Neural progenitor cell (in vitro differentiated cells): ENCODE results near the gene MYH15. TPM values are rescaled to one million over a fixed set of nuclear protein-coding genes. Genes with fewer than 3 reads are reported as not detected.

Experiments used
- DNase-seq: peaks from one replicate; pipeline ENCODE4 v3.0.0-alpha.2; 2016; ENCODE audit warnings: low spot score
- H2AFZ ChIP-seq: fragments of 200-600 bp; sonication (generic); replicated peaks from 2 replicates; pipeline ENCODE4 v1.6.1; 2016; ENCODE audit warnings: antibody characterized with exemption
- H3F3A ChIP-seq: fragments of 200-600 bp; sonication (generic); 2 replicates; pipeline ENCODE4 v1.6.1; 2016; ENCODE audit warnings: antibody characterized with exemption, low read depth
- H3K27ac ChIP-seq: fragments of 200-600 bp; sonication (generic); 2 replicates; pipeline ENCODE4 v1.5.1; 2016; ENCODE audit warnings: mild to moderate bottlenecking
- H3K27me3 ChIP-seq: fragments of 200-600 bp; sonication (generic); 2 replicates; pipeline ENCODE4 v1.6.1; 2016; ENCODE audit warnings: mild to moderate bottlenecking, moderate library complexity
- H3K36me3 ChIP-seq: fragments of 200-600 bp; sonication (generic); 2 replicates; pipeline ENCODE4 v1.5.1; 2016
- H3K4me1 ChIP-seq: fragments of 200-600 bp; sonication (generic); 2 replicates; pipeline ENCODE4 v1.6.1; 2016; ENCODE audit warnings: mixed run types
- H3K4me2 ChIP-seq: fragments of 200-600 bp; sonication (generic); 2 replicates; pipeline ENCODE4 v1.6.1; 2016
- H3K4me3 ChIP-seq: fragments of 200-600 bp; sonication (generic); 2 replicates; pipeline ENCODE4 v1.5.1; 2016
- H3K79me2 ChIP-seq: fragments of 200-600 bp; sonication (generic); 2 replicates; pipeline ENCODE4 v1.6.1; 2016; ENCODE audit warnings: low read depth
- H3K9ac ChIP-seq: fragments of 200-600 bp; sonication (generic); 2 replicates; pipeline ENCODE4 v1.6.1; 2016
- H3K9me3 ChIP-seq: fragments of 200-600 bp; sonication (generic); 2 replicates; pipeline ENCODE4 v1.5.1; 2016; ENCODE audit warnings: low read depth
- H4K20me1 ChIP-seq: fragments of 200-600 bp; sonication (generic); 2 replicates; pipeline ENCODE4 v1.6.1; 2016; ENCODE audit warnings: low read depth
- H3K27ac Mint-ChIP-seq: 3 replicates; pipeline ENCODE4 v1.8.0; 2021; ENCODE audit warnings: mixed read lengths
- H3K27me3 Mint-ChIP-seq: 2 replicates; pipeline ENCODE4 v1.8.0; 2022; ENCODE audit warnings: low read depth, mild to moderate bottlenecking, inconsistent platforms, moderate library complexity, mixed read lengths; ENCODE audit not compliant: insufficient read depth
- H3K36me3 Mint-ChIP-seq: 3 replicates; pipeline ENCODE4 v1.8.0; 2021; ENCODE audit warnings: mixed read lengths
- H3K4me1 Mint-ChIP-seq: 3 replicates; pipeline ENCODE4 v1.8.0; 2021; ENCODE audit warnings: mixed read lengths
- H3K4me3 Mint-ChIP-seq: 3 replicates; pipeline ENCODE4 v1.8.0; 2021; ENCODE audit warnings: mild to moderate bottlenecking, moderate library complexity, mixed read lengths
- H3K9me3 Mint-ChIP-seq: 3 replicates; pipeline ENCODE4 v1.8.0; 2020; ENCODE audit warnings: mixed read lengths
- CTCF ChIP-seq: fragments of 200-600 bp; sonication (generic); IDR thresholded peaks from 2 replicates; pipeline ENCODE4 v1.5.1; 2017; ENCODE audit warnings: antibody characterized with exemption, mild to moderate bottlenecking
- EZH2 ChIP-seq: fragments of 200-600 bp; sonication (generic); IDR thresholded peaks from 2 replicates; pipeline ENCODE4 v1.6.1; 2017; ENCODE audit warnings: antibody characterized with exemption, mild to moderate bottlenecking, moderate library complexity
- EZH2phosphoT487 ChIP-seq: fragments of 200-600 bp; sonication (generic); IDR thresholded peaks from 2 replicates; pipeline ENCODE4 v1.6.1; 2017; ENCODE audit warnings: antibody characterized with exemption
- total RNA-seq: library from RNA; depleted of rRNA; stranded (reverse); fragments of >200 nt; gene quantifications from 2 replicates; pipeline ENCODE4 v1.2.3, GENCODE V29; 2015; ENCODE audit warnings: low replicate concordance

Gene MYH15
- total RNA-seq, 1 donor from 2014 or later, result not detected

- TF ChIP-seq CTCF (no peak), EZH2 (no peak), EZH2phosphoT487 (no peak)
- Histone ChIP-seq H3K4me3 (no peak overlapping the region), H2AFZ (no peak overlapping the region), H3K79me2 (no peaks in the 10 kb centered on the region), H3K4me2 (no peak overlapping the region), H3K4me1 (peaks cover 3% of the 10 kb centered on the region), H3K27ac (no peak overlapping the region), H3K9ac (no peak overlapping the region), H4K20me1 (no peaks in the 10 kb centered on the region), H3F3A (no peaks in the 10 kb centered on the region), H3K9me3 (no peaks in the 10 kb centered on the region), H3K27me3 (no peaks in the 10 kb centered on the region), H3K36me3 (peaks cover 34% of the 10 kb centered on the region)
- Mint-ChIP-seq H3K27me3 (no peaks in the 10 kb centered on the region), H3K36me3 (peaks cover 20% of the 10 kb centered on the region), H3K9me3 (no peaks in the 10 kb centered on the region), H3K27ac (no peak overlapping the region), H3K4me3 (no peak overlapping the region), H3K4me1 (no peaks in the 10 kb centered on the region)
- DNase-seq, result no peak
These were observed 43.8 kb upstream of the MYH15 start for GRCh38 chr3:108554229-108554628.

GRCh38 chr3:108552267-108553159 lies 42.1 kb upstream of the MYH15 start:
- no peaks in the 10 kb centered on the region for H3F3A ChIP-seq
- H3K9me3 ChIP-seq, result no peaks in the 10 kb centered on the region
- H2AFZ ChIP-seq, result no peak overlapping the region
- no peak overlapping the region for H3K4me3 Mint-ChIP-seq
- peak; percentile 60 for DNase-seq
- H3K36me3 Mint-ChIP-seq, result peaks cover 12% of the 10 kb centered on the region
- H3K9ac ChIP-seq, result no peak overlapping the region
- TF ChIP-seq EZH2phosphoT487 (no peak), CTCF (peak; percentile 69), EZH2 (no peak)
- no peaks in the 10 kb centered on the region for H3K27me3 Mint-ChIP-seq
- H3K27ac ChIP-seq, result no peak overlapping the region
- no peak overlapping the region for H3K4me2 ChIP-seq
- no peaks in the 10 kb centered on the region for H3K79me2 ChIP-seq
- H3K27ac Mint-ChIP-seq, result no peak overlapping the region
- H3K4me1 ChIP-seq, result peaks cover 3% of the 10 kb centered on the region
- H3K27me3 ChIP-seq, result no peaks in the 10 kb centered on the region
- no peaks in the 10 kb centered on the region for H4K20me1 ChIP-seq
- no peak overlapping the region for H3K4me3 ChIP-seq
- H3K9me3 Mint-ChIP-seq, result no peaks in the 10 kb centered on the region
- peaks cover 28% of the 10 kb centered on the region for H3K36me3 ChIP-seq
- no peaks in the 10 kb centered on the region for H3K4me1 Mint-ChIP-seq

- Histone ChIP-seq H3K27ac (no peak overlapping the region), H3K9ac (no peak overlapping the region), H3F3A (no peaks in the 10 kb centered on the region), H4K20me1 (no peaks in the 10 kb centered on the region), H3K79me2 (no peaks in the 10 kb centered on the region), H2AFZ (no peak overlapping the region), H3K4me2 (no peak overlapping the region), H3K4me1 (no peaks in the 10 kb centered on the region), H3K9me3 (no peaks in the 10 kb centered on the region), H3K27me3 (no peaks in the 10 kb centered on the region), H3K4me3 (no peak overlapping the region), H3K36me3 (peaks cover 14% of the 10 kb centered on the region)
- no peaks in the 10 kb centered on the region for H3K4me1 Mint-ChIP-seq
- H3K36me3 Mint-ChIP-seq, result peaks cover 15% of the 10 kb centered on the region
- no peak overlapping the region for H3K27ac Mint-ChIP-seq
- TF ChIP-seq EZH2phosphoT487 (no peak), CTCF (no peak), EZH2 (no peak)
- DNase-seq, result no peak
- no peak overlapping the region for H3K4me3 Mint-ChIP-seq
- no peaks in the 10 kb centered on the region for H3K27me3 Mint-ChIP-seq
- no peaks in the 10 kb centered on the region for H3K9me3 Mint-ChIP-seq
These were observed 38.5 kb upstream of the MYH15 start for GRCh38 chr3:108548886-108549285.
